Esophagus squamous epithelium (tissue), 5 donors: ENCODE measurements around the gene CADM2. TPM values are rescaled to one million over a fixed set of nuclear protein-coding genes. Genes with fewer than 3 reads are reported as not detected.
"Not testable (repeated sequence)": the region's sequence is repeated elsewhere in the genome, so short reads cannot be mapped to it uniquely, and the experiment has no call there.

Experiments
- DNase-seq: peaks from one replicate; lab custom pipeline; 2025; lab: John Stamatoyannopoulos, UW
- H3K27ac ChIP-seq, 4 donors: fragments of 200-600 bp; sonication (generic); one replicate each; pipeline ENCODE4 v1.5.1; 2016 to 2019; ENCODE audit warnings: mild to moderate bottlenecking in 1 of 4
- H3K27me3 ChIP-seq, 4 donors: fragments of 200-600 bp; sonication (generic); 1 replicate in 3 of 4; 2 replicates in 1 of 4; pipeline versions ENCODE4 v1.5.1 to v1.6.0; 2017 to 2021; ENCODE audit warnings: antibody characterized with exemption in 1 of 4
- H3K36me3 ChIP-seq, 3 donors: fragments of 200-600 bp; sonication (generic); one replicate each; pipeline ENCODE4 v1.5.1; 2016 to 2019
- H3K4me1 ChIP-seq, 3 donors: fragments of 200-600 bp; sonication (generic); one replicate each; pipeline ENCODE4 v1.5.1; 2017 to 2019
- H3K4me3 ChIP-seq, 4 donors: fragments of 200-600 bp; sonication (generic); 1 replicate in 3 of 4; 2 replicates in 1 of 4; pipeline ENCODE4 v1.5.1; 2016 to 2019; ENCODE audit warnings: mild to moderate bottlenecking in 2 of 4, moderate library complexity in 1 of 4
- H3K9me3 ChIP-seq, 3 donors: fragments of 200-600 bp; sonication (generic); one replicate each; pipeline ENCODE4 v1.5.1; 2016 to 2019
- POLR2A ChIP-seq, 4 donors: fragments of 450-650 bp; IDR thresholded peaks; one replicate each; pipeline ENCODE4 v1.6.1; 2017; ENCODE audit warnings: antibody characterized with exemption in 4 of 4, mild to moderate bottlenecking in 4 of 4, moderate library complexity in 3 of 4
- WGBS, 2 donors: methylation state at CpG; one replicate each; pipeline ENCODE4 v1.1.5; 2018; 5-methylcytosine and 5-hydroxymethylcytosine counted together
- intact Hi-C: fragments of 100-400 bp; cut with DNase I; formaldehyde crosslinking; loops from one replicate; pipeline ENCODE4 v1.15.0; 2022
- total RNA-seq, 4 donors: library from RNA; depleted of rRNA; stranded (reverse); fragments of >200 nt; gene quantifications; one replicate each; pipeline ENCODE4 v1.1.0, GENCODE V29; 2016
- TF ChIP-seq, protein P1 (sequence below), 6 experiments: fragments of 450-650 bp in 4 of 6; fragments of 200-600 bp in 2 of 6; sonication (generic) in 2 of 6; IDR thresholded peaks; one replicate each; pipeline ENCODE4 v1.5.1; 2016 to 2019; ENCODE audit warnings: antibody characterized with exemption in 6 of 6, mild to moderate bottlenecking in 4 of 6, moderate library complexity in 4 of 6
- donor health status: DM: yes; HTN: yes; CAD: no.

CADM2 gene
- total RNA-seq, 4 donors from 2014 or later: 0.08 to 0.76 (median 0.34) TPM

DNA sequence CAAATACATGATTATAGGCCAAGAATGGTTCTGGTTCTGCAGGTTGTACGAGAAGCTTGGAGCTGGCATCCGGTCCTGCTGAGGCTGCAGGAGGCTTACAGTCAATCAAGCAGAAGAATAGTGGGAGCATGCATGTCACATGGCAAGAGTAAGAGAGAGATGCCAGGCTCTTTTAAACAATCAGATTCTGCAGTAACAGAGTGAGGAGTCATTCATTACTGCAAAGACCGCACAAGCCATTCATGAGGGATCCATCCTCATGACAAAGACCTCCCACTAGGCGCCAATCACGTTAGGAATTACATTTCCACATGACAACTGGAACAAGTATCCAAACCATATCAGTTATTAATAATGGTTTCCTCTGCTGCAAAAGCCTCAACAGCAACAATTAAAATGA is 536.8 kb downstream of the CADM2 start:
- 56 to 67% methylated on average over 5 of the region's 5 CpGs for WGBS, 2 donors
- TF ChIP-seq, protein P1, sequence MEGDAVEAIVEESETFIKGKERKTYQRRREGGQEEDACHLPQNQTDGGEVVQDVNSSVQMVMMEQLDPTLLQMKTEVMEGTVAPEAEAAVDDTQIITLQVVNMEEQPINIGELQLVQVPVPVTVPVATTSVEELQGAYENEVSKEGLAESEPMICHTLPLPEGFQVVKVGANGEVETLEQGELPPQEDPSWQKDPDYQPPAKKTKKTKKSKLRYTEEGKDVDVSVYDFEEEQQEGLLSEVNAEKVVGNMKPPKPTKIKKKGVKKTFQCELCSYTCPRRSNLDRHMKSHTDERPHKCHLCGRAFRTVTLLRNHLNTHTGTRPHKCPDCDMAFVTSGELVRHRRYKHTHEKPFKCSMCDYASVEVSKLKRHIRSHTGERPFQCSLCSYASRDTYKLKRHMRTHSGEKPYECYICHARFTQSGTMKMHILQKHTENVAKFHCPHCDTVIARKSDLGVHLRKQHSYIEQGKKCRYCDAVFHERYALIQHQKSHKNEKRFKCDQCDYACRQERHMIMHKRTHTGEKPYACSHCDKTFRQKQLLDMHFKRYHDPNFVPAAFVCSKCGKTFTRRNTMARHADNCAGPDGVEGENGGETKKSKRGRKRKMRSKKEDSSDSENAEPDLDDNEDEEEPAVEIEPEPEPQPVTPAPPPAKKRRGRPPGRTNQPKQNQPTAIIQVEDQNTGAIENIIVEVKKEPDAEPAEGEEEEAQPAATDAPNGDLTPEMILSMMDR (IDR thresholded peaks at IDR 0.05): no peak
- no peak for TF ChIP-seq POLR2A (IDR thresholded peaks at IDR 0.05)
- Histone ChIP-seq H3K27me3 (no peaks in the 10 kb centered on the region), H3K36me3 (no peaks in the 10 kb centered on the region), H3K27ac (no peak overlapping the region), H3K9me3 (no peaks in the 10 kb centered on the region), H3K4me1 (no peaks in the 10 kb centered on the region), H3K4me3 (no peak overlapping the region)
- intact Hi-C loops: no loop called here
- DNase-seq: no peak

DNA sequence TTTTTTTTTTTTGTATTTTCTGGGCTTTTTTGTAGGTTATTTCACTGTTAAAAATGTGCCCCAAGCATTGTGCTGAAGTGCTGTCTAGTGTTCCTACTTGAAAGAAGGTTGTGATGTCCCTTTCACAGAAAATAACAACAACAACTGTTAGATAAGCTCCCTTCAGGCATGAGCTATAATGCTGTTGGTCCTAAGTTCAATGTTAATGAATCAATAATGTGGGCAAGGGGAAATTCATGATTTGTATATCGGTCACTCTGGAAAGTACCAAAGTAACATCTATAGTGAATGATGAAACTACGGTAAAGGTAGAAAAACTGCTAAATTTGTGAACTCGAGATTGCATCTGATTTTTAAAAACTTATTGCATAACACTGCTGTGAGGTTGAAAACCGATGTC is 539.4 kb downstream of the CADM2 start:
- no peaks in the 10 kb centered on the region for H3K4me1 ChIP-seq
- H3K27ac ChIP-seq: no peak overlapping the region
- no peak for DNase-seq
- no peaks in the 10 kb centered on the region for H3K27me3 ChIP-seq
- H3K4me3 ChIP-seq: no peak overlapping the region
- TF ChIP-seq POLR2A (IDR thresholded peaks at IDR 0.05): no peak
- TF ChIP-seq, protein P1 (IDR thresholded peaks at IDR 0.05): no peak
- 83 to 91% methylated on average over 4 of the region's 4 CpGs for WGBS, 2 donors
- H3K9me3 ChIP-seq: no peaks in the 10 kb centered on the region
- no peaks in the 10 kb centered on the region for H3K36me3 ChIP-seq
- intact Hi-C loops: no loop called here

DNA sequence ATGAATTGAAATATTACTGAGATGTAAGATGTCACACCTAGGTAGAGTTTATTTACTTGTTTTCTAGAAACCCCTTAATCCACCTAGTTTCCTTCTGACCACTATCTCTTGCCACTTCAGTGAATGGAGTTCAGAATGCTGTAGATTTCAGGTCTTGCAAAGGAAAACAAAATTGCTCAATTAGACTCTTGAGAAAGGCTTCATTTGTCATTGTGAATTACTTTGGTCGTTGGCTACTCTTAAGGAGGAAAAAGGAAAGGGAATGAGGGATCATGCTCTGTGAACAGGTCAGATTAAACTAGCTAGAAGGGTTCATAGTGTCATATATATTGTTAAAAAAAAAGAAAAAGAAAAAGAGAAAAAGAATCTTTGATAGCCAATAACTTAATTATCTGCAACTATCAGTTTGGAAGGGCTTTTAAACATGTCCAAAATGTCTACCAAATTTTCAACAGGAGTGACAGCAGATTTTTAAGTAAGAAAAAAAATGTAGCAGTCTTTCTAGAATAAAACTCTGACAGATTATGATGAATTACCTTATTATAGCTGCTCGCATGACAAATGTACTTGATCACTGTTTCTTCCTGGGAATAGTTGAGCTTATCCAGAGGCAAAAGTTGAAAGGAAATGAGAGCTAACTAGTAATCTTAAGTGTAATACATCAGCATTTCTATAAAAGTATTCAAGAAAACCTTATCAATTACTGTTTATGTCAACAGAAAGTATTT is 543.5 kb downstream of the CADM2 start:
- 22 to 28% methylated on average over 2 of the region's 2 CpGs for WGBS, 2 donors
- H3K4me1 ChIP-seq: no peaks in the 10 kb centered on the region
- H3K27me3 ChIP-seq: no peaks in the 10 kb centered on the region
- H3K4me3 ChIP-seq: no peak overlapping the region
- DNase-seq: no peak
- intact Hi-C loops: no loop called here
- no peak overlapping the region for H3K27ac ChIP-seq
- no peaks in the 10 kb centered on the region for H3K9me3 ChIP-seq
- no peak for TF ChIP-seq POLR2A (IDR thresholded peaks at IDR 0.05)
- TF ChIP-seq, protein P1 (IDR thresholded peaks at IDR 0.05): no peak
- no peaks in the 10 kb centered on the region for H3K36me3 ChIP-seq

DNA sequence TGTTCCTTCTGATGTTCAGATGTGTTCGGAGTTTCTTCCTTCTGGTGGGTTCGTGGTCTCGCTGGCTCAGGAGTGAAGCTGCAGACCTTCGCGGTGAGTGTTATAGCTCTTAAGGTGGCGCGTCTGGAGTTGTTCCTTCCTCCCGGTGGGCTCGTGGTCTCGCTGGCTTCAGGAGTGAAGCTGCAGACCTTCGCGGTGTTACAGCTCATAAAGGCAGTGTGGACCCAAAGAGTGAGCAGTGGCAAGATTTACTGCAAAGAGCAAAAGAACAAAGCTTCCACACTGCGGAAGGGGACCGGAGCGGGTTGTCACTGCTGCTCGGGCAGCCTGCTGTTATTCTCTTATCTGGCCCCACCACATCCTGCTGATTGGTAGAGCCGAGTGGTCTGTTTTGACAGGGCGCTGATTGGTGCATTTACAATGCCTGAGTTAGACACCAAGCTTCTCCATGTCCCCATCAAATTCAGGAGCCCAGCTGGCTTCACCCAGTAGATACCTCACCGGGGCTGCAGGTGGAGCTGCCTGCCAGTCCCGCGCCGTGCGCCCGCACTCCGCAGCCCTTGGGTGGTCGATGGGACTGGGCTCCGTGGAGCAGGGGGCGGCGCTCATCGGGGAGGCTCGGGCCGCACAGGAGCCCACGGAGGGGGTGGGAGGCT is 545.5 kb downstream of the CADM2 start:
- H3K9me3 ChIP-seq, intact Hi-C loops, H3K4me1 ChIP-seq, DNase-seq, H3K27ac ChIP-seq, H3K36me3 ChIP-seq, H3K27me3 ChIP-seq: not testable (repeated sequence)
- WGBS, 2 donors: 73 to 95% methylated on average over 3 to 13 of the region's 33 CpGs
- H3K4me3 ChIP-seq: peak overlapping the region in 1 of 4 donors; percentile 23

DNA sequence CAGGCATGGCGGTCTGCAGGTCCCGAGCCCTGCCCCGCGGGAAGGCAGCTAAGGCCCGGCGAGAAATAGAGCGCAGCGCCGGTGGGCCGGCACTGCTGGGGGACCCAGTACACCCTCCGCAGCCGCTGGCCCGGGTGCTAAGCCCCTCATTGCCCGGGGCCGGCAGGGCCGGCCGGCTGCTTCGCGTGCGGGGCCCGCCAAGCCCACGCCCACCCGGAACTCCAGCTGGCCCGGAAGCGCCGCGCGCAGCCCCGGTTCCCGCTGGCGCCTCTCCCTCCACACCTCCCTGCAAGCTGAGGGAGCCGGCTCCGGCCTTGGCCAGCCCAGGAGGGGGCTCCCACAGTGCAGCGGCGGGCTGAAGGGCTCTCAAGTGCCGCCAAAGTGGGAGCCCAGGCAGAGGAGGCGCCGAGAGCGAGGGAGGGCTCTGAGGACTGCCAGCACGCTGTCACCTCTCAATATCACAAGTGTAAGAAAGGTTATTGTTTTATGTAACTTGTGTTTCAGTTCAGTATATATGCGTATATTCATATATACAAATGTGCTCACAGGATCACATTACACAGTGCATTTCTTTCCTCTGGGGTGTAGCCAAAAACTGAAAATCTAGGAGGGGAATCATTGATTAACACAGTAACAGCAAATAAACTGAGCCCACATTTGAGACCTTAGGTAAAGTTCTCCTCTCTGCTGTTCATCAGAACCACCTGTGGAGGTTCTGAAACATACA is 546.2 kb downstream of the CADM2 start:
- H3K36me3 ChIP-seq, H3K9me3 ChIP-seq, H3K27me3 ChIP-seq, H3K27ac ChIP-seq, DNase-seq, H3K4me1 ChIP-seq, intact Hi-C loops: not testable (repeated sequence)
- WGBS, 2 donors: 88 to 100% methylated on average over 1 to 6 of the region's 41 CpGs
- peak overlapping the region in 1 of 4 donors; percentile 23 for H3K4me3 ChIP-seq

DNA sequence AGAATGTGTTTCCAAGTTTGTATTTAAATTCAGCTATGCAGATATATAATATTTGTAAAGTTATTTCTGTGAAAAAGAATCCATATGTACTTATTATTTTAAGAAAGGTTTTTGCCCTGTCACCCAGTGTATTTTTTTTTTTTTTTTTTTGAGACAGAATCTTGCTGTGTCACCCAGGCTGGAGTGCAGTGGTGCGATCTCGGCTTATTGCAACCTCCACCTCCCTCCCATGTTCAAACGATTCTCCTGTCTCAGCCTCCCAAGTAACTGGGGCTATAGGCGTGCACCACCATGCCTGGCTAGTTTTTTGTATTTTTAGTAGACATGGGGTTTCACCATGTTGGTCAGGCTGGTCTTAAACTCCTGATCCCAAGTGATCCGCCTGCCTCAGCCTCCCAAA is 548.3 kb downstream of the CADM2 start:
- H3K9me3 ChIP-seq, DNase-seq, intact Hi-C loops, H3K27me3 ChIP-seq, H3K4me3 ChIP-seq, H3K27ac ChIP-seq, H3K36me3 ChIP-seq, H3K4me1 ChIP-seq: not testable (repeated sequence)
- WGBS, 2 donors: 84 to 86% methylated on average over 5 of the region's 5 CpGs
